Retinal pigment epithelial cell (primary cell): ENCODE measurements around the gene MATK.

ENCODE experiments used
- DNase-seq: peaks from one replicate; pipeline ENCODE4 v3.0.0-alpha.2; 2010; ENCODE audit warnings: low read depth
- H3K4me3 ChIP-seq: 2 replicates; pipeline ENCODE4 v1.5.1; 2011; ENCODE audit warnings: mild to moderate bottlenecking, low read length, control low read depth, moderate library complexity
- CTCF ChIP-seq: conservative IDR thresholded peaks from 2 replicates; pipeline ENCODE4 v1.5.1; 2011; ENCODE audit warnings: low read depth, low read length, control low read depth, inconsistent platforms

MATK gene

GRCh38 chr19:3740431-3740830, 45.8 kb downstream of the MATK start:
- TF ChIP-seq CTCF, result no peak
- H3K4me3 ChIP-seq, result no peak overlapping the region

GRCh38 chr19:3738477-3739220, 47.5 kb downstream of the MATK start:
- no peak for DNase-seq
- TF ChIP-seq CTCF, result no peak
- H3K4me3 ChIP-seq, result no peak overlapping the region

More at GRCh38 chr19:3740431-3740830, 45.8 kb downstream of the MATK start:
- no peak for DNase-seq

GRCh38 chr19:3737487-3738205, 48.5 kb downstream of the MATK start:
- no peak overlapping the region for H3K4me3 ChIP-seq
- DNase-seq, result no peak
- TF ChIP-seq CTCF, result no peak

- H3K4me3 ChIP-seq, result no peak overlapping the region
- no peak for DNase-seq
- no peak for TF ChIP-seq CTCF
These were observed 50.0 kb downstream of the MATK start for GRCh38 chr19:3736106-3736724.

- H3K4me3 ChIP-seq, result no peak overlapping the region
- TF ChIP-seq CTCF, result no peak
- no peak for DNase-seq
These were observed 51.9 kb downstream of the MATK start for GRCh38 chr19:3734310-3734600.

- no peak overlapping the region for H3K4me3 ChIP-seq
- TF ChIP-seq CTCF, result no peak
- no peak for DNase-seq
These were observed 52.5 kb downstream of the MATK start for GRCh38 chr19:3733549-3734309.
